T-helper 2 cell treated with Interferon-gamma antibody and Interleukin-4, amounts not matched to agents 100 ng/mL and 5 ng/mL, for 36 hours (primary cell): ENCODE data around the gene UQCR11. TPM values are rescaled to one million over a fixed set of nuclear protein-coding genes. Genes with fewer than 3 reads are reported as not detected.

ENCODE experiments used
- intact Hi-C: fragments of 100-400 bp; cut with micrococcal nuclease; formaldehyde crosslinking; loops from one replicate; pipeline ENCODE4 v1.15.1; 2023
- total RNA-seq: library from RNA; stranded (reverse); gene quantifications from 2 replicates; pipeline ENCODE4 v1.2.3, GENCODE V29; 2022

Gene UQCR11
- total RNA-seq, 1 donor from 2014 or later: 161 TPM

DNA sequence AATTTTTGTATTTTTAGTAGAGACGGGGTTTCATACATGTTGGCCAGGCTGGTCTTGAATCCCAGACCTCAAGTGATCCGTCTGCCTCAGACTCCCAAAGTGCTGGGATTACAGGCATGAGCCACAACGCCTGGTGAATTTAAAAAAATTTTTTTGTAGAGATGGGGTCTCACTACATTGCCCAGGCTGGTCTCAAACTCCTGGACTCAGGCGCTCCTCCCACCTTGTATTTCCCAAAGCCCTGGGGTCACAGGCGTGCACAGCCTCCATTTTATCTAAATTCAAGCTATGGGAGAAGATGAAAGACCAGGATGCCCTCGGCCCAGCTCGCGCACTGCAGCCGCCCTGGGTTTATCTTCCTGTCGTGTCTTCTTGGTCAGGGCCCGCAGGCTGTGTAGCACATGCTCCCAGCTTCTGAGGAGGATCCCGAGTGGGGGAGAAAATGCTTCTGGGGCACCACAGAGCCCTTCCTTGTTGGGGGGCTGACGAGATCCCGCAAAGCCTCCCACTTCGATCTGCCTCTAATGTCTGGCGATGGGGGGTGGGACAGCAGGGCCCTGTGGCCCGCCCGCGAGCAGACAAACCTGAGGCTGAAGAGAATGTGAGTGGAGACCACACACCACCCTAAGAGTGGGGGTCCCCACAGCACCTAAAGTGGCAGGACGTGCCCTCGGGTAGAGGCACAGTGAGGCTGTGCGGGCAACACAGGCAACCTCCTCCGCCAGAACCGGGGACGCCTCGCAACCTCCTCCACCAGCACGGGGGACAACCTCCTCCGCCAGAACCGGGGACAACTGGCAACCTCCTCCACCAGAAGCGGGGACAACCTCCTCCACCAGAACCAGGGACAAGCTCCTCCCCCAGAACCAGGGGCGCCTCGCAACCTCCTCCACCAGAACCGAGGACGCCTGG lies 31.3 kb upstream of the UQCR11 start:
- intact Hi-C loops: no loop called here

- intact Hi-C loops: no loop called here
These were observed 29.6 kb upstream of the UQCR11 start for GRCh38 chr19:1634938-1635243.

GRCh38 chr19:1634242-1634937 lies 29.1 kb upstream of the UQCR11 start:
- intact Hi-C loops: no loop called here

- intact Hi-C loops: no loop called here
These were observed 28.1 kb upstream of the UQCR11 start for GRCh38 chr19:1633269-1633826.

- intact Hi-C loops: no loop called here
These were observed 27.4 kb upstream of the UQCR11 start for GRCh38 chr19:1632462-1633268.

- intact Hi-C loops: no loop called here
These were observed 26.4 kb upstream of the UQCR11 start for GRCh38 chr19:1631557-1632100.

DNA sequence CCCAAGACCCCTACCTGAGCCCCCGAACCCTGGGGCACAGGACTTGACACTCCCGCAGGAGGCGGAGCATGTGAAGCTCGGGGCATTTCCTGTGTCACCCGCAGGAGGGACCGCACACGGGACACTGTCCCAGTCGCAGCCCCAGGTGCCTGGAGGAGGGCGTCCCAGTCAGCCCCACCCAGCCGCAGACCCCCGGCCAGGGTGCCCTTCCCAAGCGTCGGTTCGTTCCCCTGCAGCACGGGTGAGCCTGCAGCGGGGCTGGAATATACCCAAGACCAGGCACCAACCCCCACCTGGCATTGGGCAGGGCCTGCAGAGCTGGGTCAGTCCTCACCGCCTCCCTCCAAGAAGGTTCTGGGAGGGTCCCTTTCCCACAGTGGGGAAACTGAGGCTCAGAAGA lies 25.5 kb upstream of the UQCR11 start:
- intact Hi-C loops: no loop called here

- intact Hi-C loops: no loop called here
These were observed 24.8 kb upstream of the UQCR11 start for GRCh38 chr19:1630012-1630411.

- intact Hi-C loops: no loop called here
These were observed 24.1 kb upstream of the UQCR11 start for GRCh38 chr19:1629256-1629808.

DNA sequence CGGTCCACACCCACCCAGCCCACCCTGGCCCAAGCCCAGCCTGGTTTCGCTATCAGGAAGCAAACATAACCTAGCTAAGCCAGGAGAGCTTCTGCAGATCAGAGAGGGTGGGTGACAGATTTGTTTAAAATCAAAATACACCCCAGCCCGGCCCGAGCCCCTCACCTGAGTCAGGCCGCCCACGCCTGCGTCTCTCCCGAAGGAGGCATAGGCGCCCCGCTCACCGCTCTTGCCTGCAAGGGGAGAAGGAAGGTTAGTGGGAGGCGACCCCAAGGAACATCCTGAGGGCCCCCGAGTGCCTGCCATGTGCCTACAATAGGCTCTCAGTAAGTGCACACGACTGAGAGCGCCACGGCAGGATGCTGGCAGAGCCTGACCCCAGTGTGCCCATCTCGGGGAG lies 21.9 kb upstream of the UQCR11 start:
- intact Hi-C loops: no loop called here

DNA sequence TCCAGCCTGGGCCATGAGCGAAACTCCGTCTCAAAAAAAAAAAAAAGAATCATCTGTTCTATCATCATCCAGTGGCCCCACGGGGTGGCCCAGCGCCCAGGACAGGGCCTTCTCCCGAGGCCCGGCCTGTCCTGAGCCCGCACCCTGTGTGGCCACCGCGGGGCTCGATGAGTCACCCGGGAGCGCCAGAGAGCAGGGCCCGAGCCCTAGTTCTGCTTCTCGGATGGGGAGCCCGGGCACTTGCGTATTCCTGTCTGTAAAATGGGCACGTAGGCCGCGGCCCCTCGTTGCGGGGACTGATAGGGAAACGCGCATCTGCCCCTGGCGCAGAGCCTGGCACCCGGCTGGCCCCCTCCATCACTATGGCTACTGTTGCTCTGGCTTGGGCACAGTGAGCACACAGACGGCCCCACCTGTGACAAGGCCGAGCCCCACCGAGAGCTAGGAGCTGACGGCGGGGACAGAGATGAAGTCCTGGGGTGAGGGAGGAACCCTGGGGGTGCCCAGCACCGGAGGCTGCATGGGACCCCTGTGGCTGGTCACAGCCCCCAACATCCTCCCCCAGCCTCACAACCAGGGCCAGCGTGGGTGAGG lies 21.3 kb upstream of the UQCR11 start:
- intact Hi-C loops: no loop called here

DNA sequence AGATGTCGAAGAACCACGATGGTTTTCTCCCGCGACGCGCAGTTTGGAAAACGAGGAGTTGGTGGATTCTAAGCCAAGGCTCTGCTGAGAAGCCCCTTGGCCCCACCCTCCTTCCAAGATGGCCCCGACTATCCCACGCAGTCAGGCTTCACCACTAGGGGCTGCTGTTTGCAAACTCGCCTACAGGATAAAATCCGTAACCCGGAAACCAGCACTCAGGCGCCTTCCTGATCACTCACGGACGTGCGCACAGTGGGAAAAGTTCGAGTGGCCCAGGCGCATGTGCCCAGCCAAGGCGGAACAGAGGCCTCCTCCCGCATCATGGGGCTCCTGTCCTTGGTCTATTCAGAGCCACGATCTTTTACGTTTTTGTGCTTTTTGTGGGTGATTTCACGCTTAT lies 19.2 kb upstream of the UQCR11 start:
- intact Hi-C loops: no loop called here

GRCh38 chr19:1622541-1622940 lies 17.3 kb upstream of the UQCR11 start:
- intact Hi-C loops: no loop called here

- intact Hi-C loops: no loop called here
These were observed 16.7 kb upstream of the UQCR11 start for GRCh38 chr19:1622007-1622406.

DNA sequence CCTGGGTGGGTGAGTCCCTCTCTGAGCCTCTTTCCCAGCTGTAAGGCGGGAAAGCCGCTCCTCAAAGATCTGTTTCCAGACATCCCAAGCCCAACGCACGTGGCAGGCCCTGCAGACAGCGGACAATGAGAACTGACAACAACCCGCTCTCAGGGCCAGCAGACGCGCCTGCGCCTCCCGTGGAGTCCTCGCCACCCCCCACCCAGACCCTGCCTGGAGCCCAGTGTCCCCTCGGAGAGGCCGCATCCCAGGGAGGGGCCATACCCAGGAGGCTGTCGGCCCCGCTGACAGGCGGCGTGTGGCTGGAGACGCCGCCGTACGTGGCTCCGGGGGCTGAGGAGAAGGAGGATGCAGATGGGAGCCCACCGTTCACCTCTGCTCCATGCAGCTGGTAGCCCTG lies 16.3 kb upstream of the UQCR11 start:
- intact Hi-C loops: no loop called here

DNA sequence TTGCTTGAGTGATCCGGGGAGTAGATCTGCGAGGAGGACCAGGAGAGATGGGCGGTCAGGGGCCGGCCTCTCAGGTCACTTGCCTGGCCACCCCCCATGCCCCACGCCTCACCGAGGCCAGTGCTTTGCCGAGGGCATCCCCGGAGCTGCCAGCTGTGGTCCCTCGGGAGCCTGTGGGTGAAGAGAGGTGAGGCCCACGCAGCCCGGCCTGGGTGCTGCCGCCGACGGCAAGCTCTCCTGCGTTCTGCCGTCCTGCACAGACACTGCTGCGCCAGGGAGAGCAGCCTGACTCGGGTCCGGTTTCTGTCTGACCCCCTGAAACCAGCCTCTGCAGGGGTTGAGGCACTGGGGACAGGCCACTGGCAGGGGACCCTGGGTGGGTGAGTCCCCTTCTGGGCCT lies 15.8 kb upstream of the UQCR11 start:
- intact Hi-C loops: no loop called here

- intact Hi-C loops: no loop called here
These were observed 15.2 kb upstream of the UQCR11 start for GRCh38 chr19:1620502-1620901.

DNA sequence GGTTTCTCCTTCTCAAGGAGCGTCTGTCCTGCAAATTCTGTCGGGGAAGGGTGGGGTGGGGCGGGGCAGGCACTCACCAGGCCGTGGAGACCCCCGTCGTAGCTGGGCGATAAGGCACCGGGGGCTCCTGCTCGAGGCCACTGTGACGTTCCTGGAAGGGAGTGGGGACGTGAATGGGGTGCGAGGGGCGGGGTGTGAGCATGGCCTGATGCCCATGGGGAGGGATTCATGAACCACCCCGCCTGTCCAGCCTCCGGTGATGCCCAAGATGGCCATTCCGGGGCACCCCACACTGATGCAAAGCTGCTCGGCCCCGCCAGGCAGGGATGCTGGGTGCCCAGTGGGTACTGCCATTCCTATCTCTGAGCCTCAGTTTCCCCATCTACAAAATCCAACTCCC lies 14.4 kb upstream of the UQCR11 start:
- intact Hi-C loops: no loop called here

GRCh38 chr19:1619094-1619439 lies 13.8 kb upstream of the UQCR11 start:
- intact Hi-C loops: no loop called here

GRCh38 chr19:1618157-1619093 lies 13.2 kb upstream of the UQCR11 start:
- intact Hi-C loops: no loop called here
